Measurements from ENCODE around the gene LDB2.
"Not testable (repeated sequence)": the region's sequence is repeated elsewhere in the genome, so short reads cannot be mapped to it uniquely, and the experiment has no call there.

Gene LDB2

GRCh38 chr4:16897991-16898827 lies at the start of gene LDB2:
Gene LDB2, minus strand, starts transcription at chr4:16898645.
- peak; percentile 73 for DNase-seq (ENCODE audit: low read depth)

GRCh38 chr4:16942491-16942890 lies 44.0 kb upstream of the LDB2 start:
- DNase-seq (ENCODE audit: low read depth) = no peak

- DNase-seq (ENCODE audit: low read depth) = no peak
Observed at GRCh38 chr4:16939178-16939577, 40.7 kb upstream of the LDB2 start.

- no peak for DNase-seq (ENCODE audit: low read depth)
Observed at GRCh38 chr4:16938512-16939040, 40.1 kb upstream of the LDB2 start.

GRCh38 chr4:16931339-16932305 lies 33.2 kb upstream of the LDB2 start:
- DNase-seq (ENCODE audit: low read depth) = peak; percentile 63

GRCh38 chr4:16926214-16926613 lies 27.8 kb upstream of the LDB2 start:
- no peak for DNase-seq (ENCODE audit: low read depth)

- not testable (repeated sequence) for DNase-seq (ENCODE audit: low read depth)
Observed at GRCh38 chr4:16918716-16919115, 20.3 kb upstream of the LDB2 start.

GRCh38 chr4:16916719-16917337 lies 18.4 kb upstream of the LDB2 start:
- DNase-seq (ENCODE audit: low read depth) = no peak

- no peak for DNase-seq (ENCODE audit: low read depth)
Observed at GRCh38 chr4:16916031-16916430, 17.6 kb upstream of the LDB2 start.

GRCh38 chr4:16914208-16914607 lies 15.8 kb upstream of the LDB2 start:
- no peak for DNase-seq (ENCODE audit: low read depth)

- DNase-seq (ENCODE audit: low read depth) = no peak
Observed at GRCh38 chr4:16912896-16913295, 14.5 kb upstream of the LDB2 start.

- no peak for DNase-seq (ENCODE audit: low read depth)
Observed at GRCh38 chr4:16909281-16909680, 10.8 kb upstream of the LDB2 start.

GRCh38 chr4:16908377-16909021 lies 10.1 kb upstream of the LDB2 start:
- DNase-seq (ENCODE audit: low read depth) = no peak

- DNase-seq (ENCODE audit: low read depth) = no peak
Observed at GRCh38 chr4:16900325-16900724, 1.9 kb upstream of the LDB2 start.

- no peak for DNase-seq (ENCODE audit: low read depth)
Observed at GRCh38 chr4:16896881-16897750, 1.3 kb downstream of the LDB2 start.

GRCh38 chr4:16894406-16894805 lies 4.0 kb downstream of the LDB2 start:
- no peak for DNase-seq (ENCODE audit: low read depth)

- no peak for DNase-seq (ENCODE audit: low read depth)
Observed at GRCh38 chr4:16893141-16893651, 5.2 kb downstream of the LDB2 start.

- no peak for DNase-seq (ENCODE audit: low read depth)
Observed at GRCh38 chr4:16890651-16891050, 7.8 kb downstream of the LDB2 start.

GRCh38 chr4:16889945-16890344 lies 8.5 kb downstream of the LDB2 start:
- DNase-seq (ENCODE audit: low read depth) = no peak

- DNase-seq (ENCODE audit: low read depth) = no peak
Observed at GRCh38 chr4:16887887-16888286, 10.6 kb downstream of the LDB2 start.
